ENCODE data around the gene TMTC1.

Gene TMTC1

GRCh38 chr12:29738365-29738764 lies 45.4 kb downstream of the TMTC1 start:
- no peak for DNase-seq

DNA sequence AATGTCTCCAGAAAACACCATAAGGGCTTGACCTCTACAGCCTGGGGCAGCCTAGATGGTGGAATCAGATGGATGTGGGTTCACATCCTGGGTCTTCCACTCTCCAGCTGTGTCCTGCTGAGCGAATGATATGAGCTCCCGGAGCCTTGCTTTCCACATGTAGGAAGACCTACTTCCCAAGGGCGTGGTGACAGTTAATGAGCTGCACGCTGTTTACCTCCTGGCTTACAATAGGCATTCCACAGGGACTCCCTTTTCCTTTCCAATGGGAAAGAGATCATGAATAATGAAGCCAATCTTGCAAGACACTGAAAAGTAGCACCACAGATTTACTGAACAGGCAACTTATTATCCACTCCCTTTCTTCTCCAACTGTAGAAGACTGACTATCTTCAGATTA lies 46.1 kb downstream of the TMTC1 start:
- no peak for DNase-seq

- DNase-seq = no peak
Measured at GRCh38 chr12:29735604-29736003, 48.1 kb downstream of the TMTC1 start.

GRCh38 chr12:29734734-29735133 lies 49.0 kb downstream of the TMTC1 start:
- no peak for DNase-seq

- DNase-seq = no peak
Measured at GRCh38 chr12:29734305-29734704, 49.4 kb downstream of the TMTC1 start.

DNA sequence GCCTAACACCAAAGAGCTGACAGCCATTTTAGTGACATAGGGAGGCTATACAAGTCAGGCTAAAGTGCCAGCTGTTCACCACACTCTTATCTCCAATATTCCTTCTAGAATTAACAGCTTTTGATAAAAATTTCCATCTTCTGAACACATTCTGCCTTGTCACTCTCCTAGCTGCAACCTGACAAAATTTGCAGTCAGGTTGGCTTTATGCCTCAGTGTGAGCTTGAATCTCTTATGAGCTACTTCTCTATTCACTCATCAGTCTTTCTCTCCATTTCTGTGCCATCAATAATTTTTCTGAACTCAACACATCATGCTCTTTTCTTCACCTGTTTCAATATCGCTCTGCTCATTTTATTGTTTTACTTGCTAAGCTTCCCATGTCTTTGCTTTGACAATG lies 50.2 kb downstream of the TMTC1 start:
- DNase-seq = no peak

GRCh38 chr12:29733060-29733459 lies 50.7 kb downstream of the TMTC1 start:
- no peak for DNase-seq

GRCh38 chr12:29732593-29732992 lies 51.1 kb downstream of the TMTC1 start:
- no peak for DNase-seq

GRCh38 chr12:29732191-29732590 lies 51.6 kb downstream of the TMTC1 start:
- no peak for DNase-seq

DNA sequence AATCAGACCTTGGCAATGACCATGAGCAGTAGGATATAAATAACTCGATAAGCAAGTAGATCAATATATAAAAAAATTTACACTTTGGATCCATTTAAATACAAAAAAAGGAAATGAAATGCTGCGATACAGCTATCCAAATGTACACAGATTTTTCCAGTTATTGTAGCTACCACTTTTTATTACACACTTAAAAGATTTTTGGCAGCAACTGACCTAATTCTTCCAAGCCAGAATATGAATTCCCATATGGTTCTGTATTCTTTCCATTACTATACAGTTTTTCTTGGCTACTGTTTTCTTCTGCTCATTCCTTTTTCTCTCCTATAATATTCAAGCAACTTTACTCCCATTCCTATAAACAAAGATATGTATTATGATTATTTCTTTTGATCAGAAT lies 52.2 kb downstream of the TMTC1 start:
- no peak for DNase-seq

GRCh38 chr12:29730481-29730880 lies 53.3 kb downstream of the TMTC1 start:
- DNase-seq = no peak

- no peak for DNase-seq
Measured at GRCh38 chr12:29728030-29728429, 55.7 kb downstream of the TMTC1 start.

- DNase-seq = no peak
Measured at GRCh38 chr12:29726741-29727348, 56.9 kb downstream of the TMTC1 start.

DNA sequence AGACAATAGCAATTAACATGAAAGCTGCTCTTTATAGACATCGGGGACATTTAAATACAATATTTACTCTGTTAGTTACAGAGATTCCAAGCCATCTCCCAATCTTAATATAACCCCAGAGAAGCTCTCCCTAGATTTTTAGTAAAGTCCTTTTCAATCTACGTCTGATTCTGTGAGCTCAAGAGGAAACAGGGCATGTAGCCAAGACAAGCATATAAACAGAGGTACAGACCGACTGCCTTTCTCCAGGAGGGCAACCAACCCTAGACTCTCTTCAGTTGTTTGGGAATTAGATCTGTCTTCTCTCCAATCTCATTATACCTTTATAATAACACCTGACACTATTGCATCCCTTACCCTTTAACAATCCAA lies 57.4 kb downstream of the TMTC1 start:
- DNase-seq = no peak

- no peak for DNase-seq
Measured at GRCh38 chr12:29725587-29726320, 58.0 kb downstream of the TMTC1 start.

DNA sequence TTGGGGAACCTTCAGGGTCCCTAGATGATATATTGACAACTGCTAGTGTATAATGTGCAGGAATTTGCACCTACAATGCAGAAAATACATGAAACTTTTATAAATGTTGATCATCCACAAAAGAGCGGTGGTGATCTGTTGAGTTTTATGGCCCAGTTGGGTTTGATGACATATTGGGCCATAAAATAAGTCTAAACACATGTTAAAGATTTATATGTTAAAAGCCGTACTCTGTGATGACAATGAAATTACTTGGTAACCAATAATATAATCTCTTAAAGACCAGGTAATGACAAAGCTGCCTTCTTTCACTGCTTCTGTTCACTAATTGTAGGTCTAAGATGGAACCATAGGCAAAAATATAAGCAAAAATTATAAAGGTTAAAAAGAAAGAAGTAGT lies 61.6 kb downstream of the TMTC1 start:
- DNase-seq = no peak

- no peak for DNase-seq
Measured at GRCh38 chr12:29719381-29719780, 64.4 kb downstream of the TMTC1 start.

GRCh38 chr12:29717540-29718100 lies 66.1 kb downstream of the TMTC1 start:
- no peak for DNase-seq

DNA sequence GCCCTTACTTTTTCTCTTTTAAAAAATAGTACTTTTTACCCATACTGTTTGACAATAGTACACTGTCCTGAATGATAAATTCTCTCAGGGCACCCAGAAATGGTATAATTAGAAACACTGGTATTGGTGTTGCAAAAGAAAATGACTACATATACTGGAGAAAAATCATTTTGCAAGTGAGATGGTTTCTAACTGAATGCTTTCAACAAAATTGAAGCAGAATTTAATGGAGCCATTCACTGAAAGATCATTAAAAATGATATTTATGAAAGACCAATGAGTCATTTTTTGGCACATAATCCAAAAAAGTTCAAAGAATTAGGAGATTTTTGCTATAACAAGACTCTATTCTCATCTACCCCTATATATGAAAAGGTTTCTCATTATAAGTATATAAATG lies 68.8 kb downstream of the TMTC1 start:
- DNase-seq = no peak

- no peak for DNase-seq
Measured at GRCh38 chr12:29713729-29714128, 70.0 kb downstream of the TMTC1 start.

DNA sequence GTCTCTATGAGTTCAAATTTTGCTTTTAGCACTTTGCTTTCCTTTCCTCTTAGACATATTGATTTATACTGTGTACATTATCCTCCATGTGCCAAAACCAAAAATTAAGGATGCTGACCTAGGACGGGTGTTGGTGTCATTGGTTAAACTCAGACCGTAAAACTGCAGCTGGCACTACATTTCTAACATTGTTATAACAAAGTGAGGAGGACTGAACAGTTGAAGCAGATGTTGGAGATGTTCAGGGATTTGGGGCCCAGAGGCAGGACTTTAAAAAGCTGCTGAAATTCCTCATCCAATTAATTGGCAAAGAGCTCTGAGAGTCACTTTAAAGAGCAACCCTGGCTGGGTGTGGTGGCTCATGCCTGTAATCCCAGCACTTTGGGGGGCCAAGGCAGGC lies 72.4 kb downstream of the TMTC1 start:
- DNase-seq = no peak

- DNase-seq = no peak
Measured at GRCh38 chr12:29710104-29710503, 73.6 kb downstream of the TMTC1 start.

DNA sequence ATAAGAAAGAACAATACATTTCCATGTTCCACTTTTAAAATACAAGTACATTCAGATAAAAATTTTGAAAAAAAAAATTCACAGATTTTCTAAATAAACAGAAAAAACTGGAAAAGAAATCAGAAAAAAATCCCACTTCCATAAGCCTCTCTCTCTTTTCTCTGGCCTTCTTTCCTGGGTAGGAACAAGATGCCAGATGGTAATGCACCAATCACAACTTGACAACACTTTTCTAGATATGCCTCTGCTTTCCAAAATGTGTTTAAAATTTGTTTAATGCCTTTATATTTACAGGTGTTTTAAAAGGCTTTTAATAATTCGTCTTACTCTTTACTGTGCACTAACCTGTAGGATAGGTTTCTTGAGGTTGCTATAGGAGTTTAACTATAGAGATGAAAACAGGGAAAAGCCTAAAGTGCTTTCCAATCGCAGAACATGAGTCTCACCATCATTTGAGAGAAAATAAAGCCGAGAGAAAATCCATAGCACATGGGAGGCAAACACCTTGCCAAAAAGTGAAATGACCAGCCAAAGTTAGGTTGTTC lies 74.2 kb downstream of the TMTC1 start:
- no peak for DNase-seq

DNA sequence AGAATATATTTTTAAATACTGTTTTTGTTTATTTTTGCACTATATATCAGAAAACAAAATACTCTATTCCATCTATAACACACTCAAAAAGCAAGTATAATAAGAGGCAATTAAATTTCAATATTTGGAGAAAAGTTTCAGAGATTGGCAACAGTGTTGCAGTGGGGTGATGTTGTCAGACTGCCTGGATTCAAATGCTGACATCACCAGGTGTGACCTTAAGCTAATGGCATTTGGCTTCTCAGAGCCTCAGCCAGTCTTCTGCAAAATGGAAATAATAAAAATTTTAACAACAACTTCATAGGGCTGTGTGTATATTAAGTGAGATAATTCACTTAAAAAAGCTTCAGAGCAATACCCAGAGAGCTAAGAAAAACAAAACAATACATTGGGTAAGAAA lies 74.7 kb downstream of the TMTC1 start:
- DNase-seq = no peak

Data from NCI-H1417 treated with DMSO at 0.1 percent for 48 hours (cell line).